Measurements from ENCODE around the gene EPHA3. TPM values are rescaled to one million over a fixed set of nuclear protein-coding genes. Genes with fewer than 3 reads are reported as not detected.

The EPHA3 gene
- total and polyA plus RNA-seq, 9 of the 15 experiments (the other 6 are each of a cell fraction or from before 2014, with no cell fraction given) = not detected

GRCh38 chr3:89198591-89198990 lies 91.2 kb downstream of the EPHA3 start (continued):
- TF ChIP-seq CREM (IDR thresholded peaks at IDR 0.05; ENCODE audit: low read depth) (no peak), RAD21 (CRISPR knock-in tag; conservative IDR thresholded peaks at IDR 0.05 in 1 of 2, IDR thresholded peaks at IDR 0.05 in 1 of 2) (no peak), ZNF431 (CRISPR knock-in tag; IDR thresholded peaks at IDR 0.05) (no peak), LARP7 (IDR thresholded peaks at IDR 0.05) (no peak), ZNF507 (tag; conservative IDR thresholded peaks at IDR 0.05) (no peak)

GRCh38 chr3:89212619-89213018 lies 105.2 kb downstream of the EPHA3 start:
- H3K9me1 ChIP-seq (ENCODE audit: control insufficient read depth, insufficient read depth, low read length) = no peaks in the 10 kb centered on the region
- ATAC-seq (no peak), DNase-seq (ENCODE audit: extremely low read depth in 1 of 4, low spot score in 3 of 4) (no peak), FAIRE-seq (no peak)
- H3K36me3 ChIP-seq (ENCODE audit: control insufficient read depth, insufficient read depth, low read length) = no peaks in the 10 kb centered on the region
- no peak overlapping the region for H3K4me2 ChIP-seq (ENCODE audit: insufficient read depth, low read length)
- H3K79me2 ChIP-seq (ENCODE audit: control insufficient read depth, insufficient read depth, low read length) = no peaks in the 10 kb centered on the region
- H2AFZ ChIP-seq (ENCODE audit: low read depth, low read length) = no peak overlapping the region
- intact Hi-C loops (cut with micrococcal nuclease) = no loop called here
- CTCF ChIA-PET (ENCODE audit: low intra/inter-chr PET ratio) = no interaction called here
- H3K9ac ChIP-seq (ENCODE audit: insufficient read depth in 1 of 2, low read depth in 2 of 2, low read length in 2 of 2) = no peak overlapping the region
- WGBS (ENCODE audit: insufficient coverage, low coverage, missing lambda C conversion rate) = 13% methylated on average over 1 of the region's 1 CpG
- BruUV-seq (replicated peaks) = no TSS peak
- in situ Hi-C loops (cut with MboI) = no loop called here
- no peaks in the 10 kb centered on the region for H4K20me1 ChIP-seq (replicated peaks; ENCODE audit: control insufficient read depth, insufficient read depth, low read length)
- no peaks in the 10 kb centered on the region for H3K4me1 ChIP-seq (replicated peaks in 1 of 2; ENCODE audit: control insufficient read depth in 2 of 2, insufficient read depth in 2 of 2, low read length in 2 of 2)
- POLR2A ChIA-PET = no interaction called here
- H3K9me3 ChIP-seq (replicated peaks; ENCODE audit: control insufficient read depth, insufficient read depth, low read depth, low read length) = no peaks in the 10 kb centered on the region
- no peak overlapping the region for H3K27ac ChIP-seq (ENCODE audit: extremely low read depth, low read depth, low read length)
- no peaks in the 10 kb centered on the region for H3K27me3 ChIP-seq (ENCODE audit: control insufficient read depth in 2 of 2, insufficient read depth in 2 of 2, low read length in 2 of 2)
- H3K4me3 ChIP-seq = no peak overlapping the region
- no peak for TF ChIP-seq SMAD3 (CRISPR knock-in tag; conservative IDR thresholded peaks at IDR 0.05)
- no peak for TF ChIP-seq ZNF696 (CRISPR knock-in tag; conservative IDR thresholded peaks at IDR 0.05)
- TF ChIP-seq ZNF140 (CRISPR knock-in tag; IDR thresholded peaks at IDR 0.05) = no peak
- TF ChIP-seq ARID3A (IDR thresholded peaks at IDR 0.05; ENCODE audit: borderline replicate concordance, low read depth, low read length) = no peak
- TF ChIP-seq POLR2A (conservative IDR thresholded peaks at IDR 0.05) = no peak
- no peak for TF ChIP-seq ZNF217 (CRISPR knock-in tag; IDR thresholded peaks at IDR 0.05)
- TF ChIP-seq ZBED1 (IDR thresholded peaks at IDR 0.05) = no peak
- no peak for TF ChIP-seq HDGF (IDR thresholded peaks at IDR 0.05)
- no peak for TF ChIP-seq SIX5 (IDR thresholded peaks at IDR 0.05; ENCODE audit: borderline replicate concordance in 1 of 2, insufficient read depth in 1 of 2, low read depth in 1 of 2, low read length in 2 of 2)
- no peak for TF ChIP-seq ZNF583 (CRISPR knock-in tag; IDR thresholded peaks at IDR 0.05)
- TF ChIP-seq E2F8 (IDR thresholded peaks at IDR 0.05; ENCODE audit: low read depth, partially characterized antibody) = no peak
- TF ChIP-seq ZNF23 (CRISPR knock-in tag; IDR thresholded peaks at IDR 0.05) = no peak
- TF ChIP-seq MCM5 (IDR thresholded peaks at IDR 0.05; ENCODE audit: low read depth) = no peak
- TF ChIP-seq TCF3 (CRISPR knock-in tag; IDR thresholded peaks at IDR 0.05) = no peak
- no peak for TF ChIP-seq RBM15 (IDR thresholded peaks at IDR 0.05; ENCODE audit: insufficient read depth, low read length)

Data from K562 (cell line).